SU-DHL-6 (cell line): ENCODE data around the gene HELT.

ENCODE experiments used
- EZH2phosphoT487 ChIP-seq: fragments of 200-600 bp; sonication (generic), shearing (Covaris generic); conservative IDR thresholded peaks from 2 replicates; pipeline ENCODE4 v1.6.1; 2018; ENCODE audit warnings: mild to moderate bottlenecking, antibody characterized with exemption, low read length, moderate library complexity, mixed read lengths
- TF ChIP-seq, protein P1 (sequence below): fragments of 200-600 bp; sonication (generic); IDR thresholded peaks from one replicate; pipeline ENCODE4 v1.5.1; 2017; ENCODE audit warnings: antibody characterized with exemption, mild to moderate bottlenecking, low read length, moderate library complexity; ENCODE audit not compliant: insufficient read depth, poor library complexity, severe bottlenecking

DNA sequence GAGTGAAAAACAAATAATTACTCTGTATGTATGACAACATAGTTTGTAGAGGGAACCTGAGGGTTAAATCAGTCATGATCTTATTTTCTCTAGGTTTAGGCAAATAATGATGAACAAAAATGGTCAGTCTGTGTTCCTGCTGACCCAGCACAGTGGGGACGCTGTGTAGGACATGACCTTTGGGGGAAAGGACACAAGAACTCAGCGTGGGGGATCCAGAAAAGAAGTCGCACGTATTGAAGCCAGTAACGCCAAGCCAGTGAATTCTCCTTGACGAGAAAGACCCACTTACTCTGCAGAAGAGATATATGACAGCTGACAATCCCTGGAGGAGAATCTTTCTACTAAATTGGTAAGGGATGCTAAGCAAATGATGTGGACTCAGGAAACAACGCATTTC, 36.6 kb downstream of the HELT start:
- TF ChIP-seq, protein P1, sequence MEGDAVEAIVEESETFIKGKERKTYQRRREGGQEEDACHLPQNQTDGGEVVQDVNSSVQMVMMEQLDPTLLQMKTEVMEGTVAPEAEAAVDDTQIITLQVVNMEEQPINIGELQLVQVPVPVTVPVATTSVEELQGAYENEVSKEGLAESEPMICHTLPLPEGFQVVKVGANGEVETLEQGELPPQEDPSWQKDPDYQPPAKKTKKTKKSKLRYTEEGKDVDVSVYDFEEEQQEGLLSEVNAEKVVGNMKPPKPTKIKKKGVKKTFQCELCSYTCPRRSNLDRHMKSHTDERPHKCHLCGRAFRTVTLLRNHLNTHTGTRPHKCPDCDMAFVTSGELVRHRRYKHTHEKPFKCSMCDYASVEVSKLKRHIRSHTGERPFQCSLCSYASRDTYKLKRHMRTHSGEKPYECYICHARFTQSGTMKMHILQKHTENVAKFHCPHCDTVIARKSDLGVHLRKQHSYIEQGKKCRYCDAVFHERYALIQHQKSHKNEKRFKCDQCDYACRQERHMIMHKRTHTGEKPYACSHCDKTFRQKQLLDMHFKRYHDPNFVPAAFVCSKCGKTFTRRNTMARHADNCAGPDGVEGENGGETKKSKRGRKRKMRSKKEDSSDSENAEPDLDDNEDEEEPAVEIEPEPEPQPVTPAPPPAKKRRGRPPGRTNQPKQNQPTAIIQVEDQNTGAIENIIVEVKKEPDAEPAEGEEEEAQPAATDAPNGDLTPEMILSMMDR: no peak
- no peak for TF ChIP-seq EZH2phosphoT487
